Lung (tissue), 12 donors: ENCODE results near the gene RGP1. TPM values are rescaled to one million over a fixed set of nuclear protein-coding genes. Genes with fewer than 3 reads are reported as not detected.

ENCODE experiments used
- ATAC-seq: fragments of 200-7000 bp; cut with Tn5 transposase; one replicate; pipeline ENCODE4 v1.9.1; 2020; ENCODE audit warnings: moderate number of reproducible peaks; ENCODE audit not compliant: insufficient read depth, low FRiP score
- DNase-seq, 3 donors: peaks; one replicate each; pipeline ENCODE4 v3.0.0-alpha.2; 2013 to 2017
- H3K27ac ChIP-seq, 2 donors: one replicate each; pipeline ENCODE4 v1.5.1; 2013; ENCODE audit warnings: mild to moderate bottlenecking in 2 of 2, moderate library complexity in 2 of 2, control low read depth in 1 of 2, inconsistent platforms in 1 of 2, low read depth in 1 of 2, low read length in 1 of 2
- H3K27me3 ChIP-seq, 3 donors: one replicate each; pipeline ENCODE4 v1.5.1; 2013; ENCODE audit warnings: low read length in 2 of 3; ENCODE audit not compliant: control insufficient read depth in 3 of 3, insufficient read depth in 3 of 3
- H3K36me3 ChIP-seq, 4 donors: one replicate each; pipeline ENCODE4 v1.5.1; 2013; ENCODE audit warnings: low read length in 4 of 4, mild to moderate bottlenecking in 1 of 4, moderate library complexity in 1 of 4; ENCODE audit not compliant: control insufficient read depth in 4 of 4, insufficient read depth in 4 of 4
- H3K4me1 ChIP-seq, 5 donors: one replicate each; pipeline ENCODE4 v1.5.1; 2013; ENCODE audit warnings: low read length in 5 of 5, mild to moderate bottlenecking in 2 of 5, moderate library complexity in 1 of 5; ENCODE audit not compliant: control insufficient read depth in 5 of 5, insufficient read depth in 5 of 5
- H3K4me3 ChIP-seq: one replicate; pipeline ENCODE4 v1.5.1; 2013; ENCODE audit warnings: mild to moderate bottlenecking, control low read depth, moderate library complexity
- H3K9ac ChIP-seq, 2 donors: one replicate each; pipeline ENCODE4 v1.5.1; 2013; ENCODE audit warnings: low read length in 2 of 2, control low read depth in 1 of 2; ENCODE audit not compliant: insufficient read depth in 1 of 2
- H3K9me3 ChIP-seq, 4 donors: one replicate each; pipeline ENCODE4 v1.5.1; 2013; ENCODE audit warnings: low read length in 3 of 4, mild to moderate bottlenecking in 1 of 4, moderate library complexity in 1 of 4; ENCODE audit not compliant: control insufficient read depth in 4 of 4, insufficient read depth in 3 of 4
- WGBS, 2 donors: extraction: QIAGEN DNeasy Blood & Tissue Kit; methylation state at CpG; one replicate each; pipeline ENCODE4 v1.1.7; 2013; 5-methylcytosine and 5-hydroxymethylcytosine counted together
- polyA plus RNA-seq, 2 donors: library from polyadenylated mRNA; stranded (reverse); fragments of 200-250 nt; gene quantifications; one replicate each; pipeline ENCODE4 v1.2.1, GENCODE V29; 2013
- total RNA-seq, 2 donors: library from RNA; depleted of rRNA in 1 of 2; stranded (reverse); fragments of >200 nt in 1 of 2; gene quantifications; one replicate each; pipeline ENCODE4 v1.2.1, GENCODE V29; 2014 to 2021
- TF ChIP-seq, protein P1 (sequence below): IDR thresholded peaks from 2 replicates; pipeline ENCODE4 v1.5.1; 2012; ENCODE audit warnings: mild to moderate bottlenecking; ENCODE audit errors: control extremely low read depth, extremely low read depth
- donor health status: control.
- donor health status: control.
- donor health status: Bipolar disorder and iron deficiency.
- donor health status: healthy.
- donor health status: DM: yes; HTN: yes; CAD: no.

Gene RGP1
- total and polyA plus RNA-seq, 4 donors = 11.7 to 33.2 (median 12.9) TPM

DNA sequence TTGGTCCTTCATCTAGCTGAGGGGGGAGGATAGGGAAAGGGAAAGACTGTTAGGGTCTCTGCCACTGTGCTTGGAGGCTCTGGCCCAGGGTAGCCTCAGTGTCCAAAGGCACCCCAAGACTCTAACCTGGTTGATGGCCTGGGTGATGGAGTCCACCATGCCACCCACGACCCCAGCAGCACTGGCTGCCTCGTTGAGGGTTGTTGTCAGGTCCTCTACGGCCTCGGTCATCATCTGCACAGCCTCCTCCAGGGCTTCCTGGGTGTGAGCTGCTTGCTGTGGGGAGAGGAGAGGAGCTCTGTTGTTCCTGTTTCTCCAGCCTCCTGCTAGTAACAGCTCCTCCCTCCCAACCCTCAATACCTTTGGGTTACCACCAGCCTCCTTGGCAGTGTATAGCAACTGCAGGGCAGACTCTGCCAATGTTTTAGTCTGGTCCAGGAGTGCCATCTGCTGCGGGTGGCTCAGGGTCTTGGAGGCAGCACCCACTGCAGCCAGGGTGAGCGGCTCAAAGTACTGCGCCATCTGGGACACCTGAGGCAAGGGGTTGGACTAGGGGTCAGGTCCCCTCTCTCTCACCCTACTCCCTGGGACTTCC lies 43.2 kb upstream of the RGP1 start:
- Histone ChIP-seq H3K4me3 (no peak overlapping the region), H3K4me1 (no peaks in the 10 kb centered on the region), H3K36me3 (peaks cover 33 to 74% (median 71%) of the 10 kb centered on the region in 4 donors), H3K27ac (no peak overlapping the region), H3K9me3 (no peaks in the 10 kb centered on the region), H3K27me3 (no peaks in the 10 kb centered on the region), H3K9ac (no peak overlapping the region)
- WGBS, 2 donors = 94 to 100% methylated on average over 7 of the region's 7 CpGs
- ATAC-seq (no peak), DNase-seq (no peak)
- TF ChIP-seq, protein P1, sequence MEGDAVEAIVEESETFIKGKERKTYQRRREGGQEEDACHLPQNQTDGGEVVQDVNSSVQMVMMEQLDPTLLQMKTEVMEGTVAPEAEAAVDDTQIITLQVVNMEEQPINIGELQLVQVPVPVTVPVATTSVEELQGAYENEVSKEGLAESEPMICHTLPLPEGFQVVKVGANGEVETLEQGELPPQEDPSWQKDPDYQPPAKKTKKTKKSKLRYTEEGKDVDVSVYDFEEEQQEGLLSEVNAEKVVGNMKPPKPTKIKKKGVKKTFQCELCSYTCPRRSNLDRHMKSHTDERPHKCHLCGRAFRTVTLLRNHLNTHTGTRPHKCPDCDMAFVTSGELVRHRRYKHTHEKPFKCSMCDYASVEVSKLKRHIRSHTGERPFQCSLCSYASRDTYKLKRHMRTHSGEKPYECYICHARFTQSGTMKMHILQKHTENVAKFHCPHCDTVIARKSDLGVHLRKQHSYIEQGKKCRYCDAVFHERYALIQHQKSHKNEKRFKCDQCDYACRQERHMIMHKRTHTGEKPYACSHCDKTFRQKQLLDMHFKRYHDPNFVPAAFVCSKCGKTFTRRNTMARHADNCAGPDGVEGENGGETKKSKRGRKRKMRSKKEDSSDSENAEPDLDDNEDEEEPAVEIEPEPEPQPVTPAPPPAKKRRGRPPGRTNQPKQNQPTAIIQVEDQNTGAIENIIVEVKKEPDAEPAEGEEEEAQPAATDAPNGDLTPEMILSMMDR = no peak

DNA sequence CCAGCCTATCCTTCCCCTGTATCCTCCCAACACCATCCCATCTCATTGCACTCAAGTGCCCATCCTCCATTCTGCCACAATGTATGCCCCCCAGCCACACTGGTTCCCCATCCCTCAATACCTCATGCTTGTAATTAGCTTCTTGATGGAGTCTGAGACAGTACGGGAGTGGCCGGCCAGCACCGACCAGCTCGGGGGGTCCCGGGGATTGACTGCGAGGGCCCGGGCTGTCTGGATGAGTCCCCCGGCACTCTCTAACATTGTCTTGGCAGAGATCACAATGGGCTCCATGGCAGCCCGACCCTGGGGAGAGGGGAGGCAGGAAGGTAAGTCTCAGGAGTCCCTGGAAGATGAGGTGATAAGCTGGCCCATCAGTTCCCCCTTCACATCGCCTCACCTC lies 42.1 kb upstream of the RGP1 start:
- H3K36me3 ChIP-seq = peaks cover 32 to 76% (median 70%) of the 10 kb centered on the region in 4 donors
- no peak overlapping the region for H3K9ac ChIP-seq
- no peak overlapping the region for H3K27ac ChIP-seq
- no peaks in the 10 kb centered on the region for H3K27me3 ChIP-seq
- TF ChIP-seq, protein P1 = no peak
- ATAC-seq (no peak), DNase-seq (no peak)
- no peaks in the 10 kb centered on the region for H3K4me1 ChIP-seq
- H3K4me3 ChIP-seq = no peak overlapping the region
- WGBS, 2 donors = 88 to 96% methylated on average over 10 of the region's 10 CpGs
- H3K9me3 ChIP-seq = no peaks in the 10 kb centered on the region

DNA sequence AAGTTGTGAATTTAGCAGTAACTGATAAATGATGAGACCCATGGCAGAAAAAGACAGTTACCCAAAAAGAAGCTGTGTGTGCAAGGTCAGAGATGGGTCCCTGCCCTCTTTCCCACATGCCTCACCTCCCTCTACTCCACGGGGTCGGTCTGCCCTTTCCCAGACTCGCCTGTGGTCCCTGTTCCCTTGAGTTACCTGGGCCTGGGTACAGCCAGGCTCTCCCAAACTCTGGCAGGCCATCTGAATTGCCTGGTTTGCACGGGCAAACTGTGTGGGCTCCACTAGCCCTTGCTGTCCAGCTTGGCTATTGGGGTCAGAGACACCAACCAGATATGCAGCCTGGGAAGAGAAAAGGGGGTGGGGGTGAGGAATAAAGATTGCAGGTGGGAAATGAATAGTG lies 40.9 kb upstream of the RGP1 start:
- Histone ChIP-seq H3K9ac (no peak overlapping the region), H3K27ac (no peak overlapping the region), H3K36me3 (peaks cover 35 to 77% (median 69%) of the 10 kb centered on the region in 4 donors), H3K9me3 (no peaks in the 10 kb centered on the region), H3K27me3 (no peaks in the 10 kb centered on the region), H3K4me3 (no peak overlapping the region), H3K4me1 (no peaks in the 10 kb centered on the region)
- ATAC-seq (no peak), DNase-seq (no peak)
- TF ChIP-seq, protein P1 = no peak
- 95 to 96% methylated on average over 4 of the region's 4 CpGs for WGBS, 2 donors
